ENCODE data around the gene FAAP24. TPM values are rescaled to one million over a fixed set of nuclear protein-coding genes. Genes with fewer than 3 reads are reported as not detected.
"Not testable (repeated sequence)": the region's sequence is repeated elsewhere in the genome, so short reads cannot be mapped to it uniquely, and the experiment has no call there.

Gene FAAP24
- total RNA-seq, 4 donors from 2014 or later, result 0.91 to 3.9 (median 2.1) TPM

DNA sequence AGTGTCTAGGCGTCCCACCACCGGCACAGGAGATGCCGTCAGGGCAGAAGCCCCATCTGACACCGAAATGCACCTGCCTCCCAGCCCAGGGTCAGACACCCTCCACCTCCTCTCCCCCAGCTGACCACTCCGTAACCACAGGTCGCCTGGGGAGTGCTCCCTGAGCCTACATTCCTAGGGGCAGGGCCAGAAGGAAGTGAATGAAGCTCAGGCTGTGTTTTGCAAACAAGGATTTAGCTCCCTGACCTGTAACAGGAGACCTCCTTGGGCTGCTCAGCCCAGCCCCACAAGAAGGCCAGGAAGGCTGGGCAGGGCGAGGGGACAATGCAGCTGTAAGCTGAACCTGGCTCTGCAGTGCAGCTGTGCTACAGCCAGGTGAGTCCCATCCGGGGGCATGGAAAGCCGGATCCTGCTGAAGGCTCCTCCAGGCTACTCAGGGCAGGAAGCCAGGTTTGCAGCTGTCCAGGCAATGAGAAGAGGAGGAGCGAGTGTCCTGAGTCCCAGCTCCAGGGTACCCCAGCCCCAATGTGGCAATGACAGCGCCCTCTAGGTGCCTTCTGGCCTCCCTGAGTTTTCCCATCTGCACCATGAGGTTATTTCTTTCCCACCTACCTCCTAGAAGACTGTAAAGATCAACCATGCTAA lies 50.6 kb downstream of the FAAP24 start:
- Histone ChIP-seq H3K27me3 (no peaks in the 10 kb centered on the region), H3K4me1 (no peaks in the 10 kb centered on the region), H3K36me3 (no peaks in the 10 kb centered on the region), H3K27ac (no peak overlapping the region), H3K4me3 (no peak overlapping the region), H3K9me3 (no peaks in the 10 kb centered on the region)
- WGBS, 2 donors, result 20 to 62% methylated on average over 1 to 5 of the region's 11 CpGs
- intact Hi-C loops (cut with DNase I), result no loop called here
- TF ChIP-seq CTCF (IDR thresholded peaks at IDR 0.05), result no peak
- no peak for TF ChIP-seq POLR2A (IDR thresholded peaks at IDR 0.05)
- DNase-seq, result no peak

- TF ChIP-seq POLR2A (IDR thresholded peaks at IDR 0.05), result no peak
- no peak for TF ChIP-seq CTCF (IDR thresholded peaks at IDR 0.05)
- intact Hi-C loops (cut with DNase I), result no loop called here
- H3K27me3 ChIP-seq, result no peaks in the 10 kb centered on the region
- H3K36me3 ChIP-seq, result no peaks in the 10 kb centered on the region
- no peak overlapping the region for H3K27ac ChIP-seq
- no peak overlapping the region for H3K4me3 ChIP-seq
- DNase-seq, result no peak
- no peaks in the 10 kb centered on the region for H3K9me3 ChIP-seq
- WGBS, 2 donors, result 79 to 80% methylated on average over 8 of the region's 8 CpGs
- no peaks in the 10 kb centered on the region for H3K4me1 ChIP-seq
These were observed 52.4 kb downstream of the FAAP24 start for GRCh38 chr19:33024398-33024797.

DNA sequence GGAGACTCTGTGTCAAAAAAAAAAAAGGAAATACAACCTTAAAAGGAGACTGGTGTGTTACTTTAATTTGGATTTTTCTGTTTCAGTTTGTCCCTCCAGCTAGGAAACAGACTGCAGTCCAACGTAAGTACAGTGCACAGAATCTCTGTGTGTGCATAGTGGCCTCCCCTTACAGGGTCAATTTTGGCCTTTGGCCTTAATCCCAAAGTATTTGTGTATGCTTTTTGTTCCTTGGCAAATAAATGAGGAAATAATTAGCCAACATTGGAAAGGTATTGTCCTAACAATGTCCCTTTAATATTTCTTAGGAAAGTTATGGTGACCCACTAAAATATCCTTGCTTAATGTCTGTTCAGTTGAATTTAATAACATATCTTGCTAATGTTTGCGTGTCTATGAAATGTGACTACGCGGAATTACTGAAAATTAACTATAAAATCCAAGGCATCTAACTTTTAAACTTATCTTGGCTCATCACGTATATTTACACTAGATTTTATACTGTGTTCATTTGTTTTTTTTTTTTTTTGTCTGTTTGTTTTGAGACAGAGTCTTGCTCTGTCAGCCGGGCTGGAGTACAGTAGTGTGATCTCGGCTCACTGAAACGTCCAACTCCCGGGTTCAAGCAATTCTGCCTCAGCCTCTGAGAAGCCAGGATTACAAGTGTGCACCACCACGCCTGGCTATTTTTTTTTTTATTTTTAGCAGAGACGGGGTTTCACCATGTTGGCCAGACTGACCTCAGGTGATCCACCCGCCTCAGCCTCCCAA lies 53.6 kb downstream of the FAAP24 start:
- DNase-seq; H3K4me3 ChIP-seq; H3K27me3 ChIP-seq; H3K27ac ChIP-seq; intact Hi-C loops (cut with DNase I); H3K36me3 ChIP-seq; H3K4me1 ChIP-seq; H3K9me3 ChIP-seq: not testable (repeated sequence)
- 81 to 90% methylated on average over 7 to 12 of the region's 12 CpGs for WGBS, 2 donors

GRCh38 chr19:33026602-33027001 lies 54.6 kb downstream of the FAAP24 start:
- WGBS, 2 donors, result 90 to 94% methylated on average over 2 to 3 of the region's 5 CpGs
- DNase-seq; H3K9me3 ChIP-seq; H3K4me3 ChIP-seq; H3K4me1 ChIP-seq; intact Hi-C loops (cut with DNase I); H3K27me3 ChIP-seq; H3K27ac ChIP-seq; H3K36me3 ChIP-seq: not testable (repeated sequence)

Other genes starting within 250 kb of the FAAP24 start
- under 1 TPM in 1 of 4 donors, not detected in 3; 0.19 TPM for gene SLC7A9, start 102.5 kb upstream of the FAAP24 start, total RNA-seq
- 10 to 100 TPM in 1 of 4 donors, 1 to 10 TPM in 3; 4.6 to 10.5 (median 8.7) TPM for gene CEP89, start 284 bp upstream of the FAAP24 start, total RNA-seq
- gene RHPN2, start 92.6 kb downstream of the FAAP24 start, total RNA-seq, result 1 to 10 TPM; 1.1 to 1.6 (median 1.6) TPM
- 1 to 10 TPM; 3.6 to 9.3 (median 6.2) TPM for gene GPATCH1, start 108.9 kb downstream of the FAAP24 start, total RNA-seq
- not detected for gene WDR88, start 159.9 kb downstream of the FAAP24 start, total RNA-seq
- gene LRP3, start 222.1 kb downstream of the FAAP24 start, total RNA-seq, result 10 to 100 TPM in 2 of 4 donors, 1 to 10 TPM in 2; 5.5 to 17.2 (median 8.9) TPM

Measured in esophagus squamous epithelium (tissue), 5 donors.